ENCODE measurements around the gene JSRP1.

Gene JSRP1

GRCh38 chr19:2246014-2246620 lies 10.1 kb downstream of the JSRP1 start:
- DNase-seq = no peak

- DNase-seq = no peak
Measured at GRCh38 chr19:2245273-2245672, 10.9 kb downstream of the JSRP1 start.

- no peak for DNase-seq
Measured at GRCh38 chr19:2244486-2244885, 11.7 kb downstream of the JSRP1 start.

GRCh38 chr19:2244125-2244411 lies 12.1 kb downstream of the JSRP1 start:
- DNase-seq = no peak

GRCh38 chr19:2243274-2244124 lies 12.7 kb downstream of the JSRP1 start:
- DNase-seq = no peak

- no peak for DNase-seq
Measured at GRCh38 chr19:2242816-2243215, 13.4 kb downstream of the JSRP1 start.

- no peak for DNase-seq
Measured at GRCh38 chr19:2242092-2242537, 14.1 kb downstream of the JSRP1 start.

- no peak for DNase-seq
Measured at GRCh38 chr19:2240881-2241760, 15.1 kb downstream of the JSRP1 start.

GRCh38 chr19:2239771-2240770 lies 16.1 kb downstream of the JSRP1 start:
- no peak for DNase-seq

GRCh38 chr19:2239173-2239572 lies 17.0 kb downstream of the JSRP1 start:
- DNase-seq = no peak

- DNase-seq = no peak
Measured at GRCh38 chr19:2237869-2238153, 18.4 kb downstream of the JSRP1 start.

GRCh38 chr19:2237051-2237868 lies 19.0 kb downstream of the JSRP1 start:
- no peak for DNase-seq

GRCh38 chr19:2236314-2237050 lies 19.7 kb downstream of the JSRP1 start, which contains the start of the genes PLEKHJ1 and SF3A2:
Gene PLEKHJ1 (minus strand): TSS chr19:2236329. CDS start chr19:2236248, 81 bp downstream.
Gene SF3A2 (plus strand): TSS chr19:2236824. CDS start chr19:2243419, 6,595 bp downstream.
- peak; percentile 91 for DNase-seq

GRCh38 chr19:2236064-2236313 lies 20.2 kb downstream of the JSRP1 start:
- no peak for DNase-seq

- DNase-seq = no peak
Measured at GRCh38 chr19:2235381-2236063, 20.7 kb downstream of the JSRP1 start.

- no peak for DNase-seq
Measured at GRCh38 chr19:2234996-2235380, 21.2 kb downstream of the JSRP1 start.

GRCh38 chr19:2233601-2234280 lies 22.5 kb downstream of the JSRP1 start:
- no peak for DNase-seq

GRCh38 chr19:2232286-2233151 lies 23.7 kb downstream of the JSRP1 start:
- DNase-seq = no peak

Measured in NCI-H1694 (cell line).